Trophoblast cell (in vitro differentiated cells and primary cell): ENCODE data around the gene RTN4RL1.

Experiments
- DNase-seq, 2 donors: peaks; one replicate each; pipeline ENCODE4 v3.0.0-alpha.2; 2016
- H2AFZ ChIP-seq: 2 replicates; pipeline ENCODE4 v1.6.1; 2013; ENCODE audit warnings: low read length, moderate library complexity, mild to moderate bottlenecking; ENCODE audit not compliant: insufficient read depth, poor library complexity
- H2AK5ac ChIP-seq: 2 replicates; pipeline ENCODE4 v1.6.1; 2013; ENCODE audit warnings: mild to moderate bottlenecking, low read length
- H2BK120ac ChIP-seq: 2 replicates; pipeline ENCODE4 v1.6.1; 2013; ENCODE audit warnings: low read length, mild to moderate bottlenecking, moderate library complexity; ENCODE audit not compliant: insufficient read depth, poor library complexity
- H2BK12ac ChIP-seq: 2 replicates; pipeline ENCODE4 v1.6.1; 2013; ENCODE audit warnings: mild to moderate bottlenecking, low read length, moderate library complexity
- H2BK5ac ChIP-seq: 2 replicates; pipeline ENCODE4 v1.6.1; 2013; ENCODE audit warnings: low read length, low read depth, moderate library complexity, mild to moderate bottlenecking; ENCODE audit not compliant: poor library complexity
- H3K14ac ChIP-seq: 2 replicates; pipeline ENCODE4 v1.6.1; 2013; ENCODE audit warnings: mild to moderate bottlenecking, low read length
- H3K18ac ChIP-seq: 2 replicates; pipeline ENCODE4 v1.6.1; 2013; ENCODE audit warnings: mild to moderate bottlenecking, low read length
- H3K23ac ChIP-seq: 2 replicates; pipeline ENCODE4 v1.6.1; 2013; ENCODE audit warnings: low read length
- H3K27ac ChIP-seq: 2 replicates; pipeline ENCODE4 v1.5.1; 2013; ENCODE audit warnings: low read depth, mild to moderate bottlenecking, inconsistent platforms, low read length, moderate library complexity
- H3K27me3 ChIP-seq: 2 replicates; pipeline ENCODE4 v1.6.1; 2013; ENCODE audit warnings: inconsistent platforms, mild to moderate bottlenecking, low read length, moderate library complexity; ENCODE audit not compliant: insufficient read depth
- H3K36me3 ChIP-seq, 2 experiments: 1 replicate in 1 of 2; 2 replicates in 1 of 2; pipeline ENCODE4 v1.6.1; 2013; ENCODE audit warnings: low read length in 2 of 2, mild to moderate bottlenecking in 2 of 2, moderate library complexity in 1 of 2; ENCODE audit not compliant: insufficient read depth in 2 of 2, control insufficient read depth in 1 of 2
- H3K4ac ChIP-seq: 2 replicates; pipeline ENCODE4 v1.6.1; 2013; ENCODE audit warnings: low read depth, mild to moderate bottlenecking, low read length, moderate library complexity
- H3K4me1 ChIP-seq, 2 experiments: 1 replicate in 1 of 2; 2 replicates in 1 of 2; pipeline ENCODE4 v1.6.1; 2013; ENCODE audit warnings: low read length in 2 of 2, mild to moderate bottlenecking in 2 of 2, moderate library complexity in 1 of 2; ENCODE audit not compliant: insufficient read depth in 2 of 2, control insufficient read depth in 1 of 2
- H3K4me2 ChIP-seq: 2 replicates; pipeline ENCODE4 v1.6.1; 2013; ENCODE audit warnings: inconsistent platforms, mild to moderate bottlenecking, low read length, moderate library complexity
- H3K4me3 ChIP-seq: 2 replicates; pipeline ENCODE4 v1.5.1; 2013; ENCODE audit warnings: mild to moderate bottlenecking, low read depth, low read length, inconsistent platforms
- H3K79me1 ChIP-seq: one replicate; pipeline ENCODE4 v1.6.1; 2013; ENCODE audit warnings: low read length
- H3K79me2 ChIP-seq: 2 replicates; pipeline ENCODE4 v1.6.1; 2013; ENCODE audit warnings: low read length, mild to moderate bottlenecking; ENCODE audit not compliant: control insufficient read depth, insufficient read depth, poor library complexity
- H3K9ac ChIP-seq: 2 replicates; pipeline ENCODE4 v1.6.1; 2013; ENCODE audit warnings: mild to moderate bottlenecking, low read length
- H3K9me3 ChIP-seq: 2 replicates; pipeline ENCODE4 v1.6.1; 2013; ENCODE audit warnings: low read depth, mild to moderate bottlenecking, control low read depth, inconsistent platforms, low read length; ENCODE audit not compliant: insufficient read depth
- H4K12ac ChIP-seq: 2 replicates; pipeline ENCODE4 v1.6.1; 2013; ENCODE audit warnings: low read depth, mild to moderate bottlenecking, low read length, moderate library complexity
- H4K8ac ChIP-seq: 2 replicates; pipeline ENCODE4 v1.6.1; 2013; ENCODE audit warnings: low read depth, mild to moderate bottlenecking, low read length, moderate library complexity
- H4K91ac ChIP-seq: one replicate; pipeline ENCODE4 v1.6.1; 2013; ENCODE audit warnings: low read depth, mild to moderate bottlenecking, low read length, moderate library complexity
- WGBS: extraction: QIAGEN DNeasy Blood & Tissue Kit; methylation state at CpG from one replicate; pipeline ENCODE4 v1.1.7; 2013; ENCODE audit warnings: missing lambda C conversion rate; ENCODE audit not compliant: insufficient read length, insufficient coverage; ENCODE audit errors: extremely low coverage; 5-methylcytosine and 5-hydroxymethylcytosine counted together

RTN4RL1 gene

GRCh38 chr17:1977583-1978395 lies 47.3 kb downstream of the RTN4RL1 start:
- Histone ChIP-seq H3K4ac (no peak overlapping the region), H2AFZ (no peak overlapping the region), H3K18ac (no peak overlapping the region), H2BK5ac (no peak overlapping the region), H3K4me2 (no peak overlapping the region), H3K27me3 (peaks cover 8% of the 10 kb centered on the region), H4K8ac (no peak overlapping the region), H3K36me3 (no peaks in the 10 kb centered on the region), H3K4me3 (no peak overlapping the region), H3K79me1 (no peaks in the 10 kb centered on the region), H4K91ac (no peak overlapping the region), H2BK120ac (no peak overlapping the region), H2AK5ac (no peak overlapping the region), H3K9me3 (no peaks in the 10 kb centered on the region), H2BK12ac (no peak overlapping the region), H3K4me1 (no peaks in the 10 kb centered on the region), H3K14ac (no peak overlapping the region), H4K12ac (no peak overlapping the region), H3K79me2 (no peaks in the 10 kb centered on the region), H3K9ac (no peak overlapping the region), H3K27ac (no peak overlapping the region), H3K23ac (no peak overlapping the region)
- no peak for DNase-seq
- no CpG with 5 or more reads among the region's 55 CpGs for WGBS

- no peak overlapping the region for H3K23ac ChIP-seq
- no peaks in the 10 kb centered on the region for H3K9me3 ChIP-seq
Measured at GRCh38 chr17:1976683-1977064, 48.5 kb downstream of the RTN4RL1 start.

GRCh38 chr17:1976000-1976682 lies 49.0 kb downstream of the RTN4RL1 start:
- peaks cover 8% of the 10 kb centered on the region for H3K27me3 ChIP-seq
- H2BK120ac ChIP-seq: no peak overlapping the region
- no peak for DNase-seq
- H3K14ac ChIP-seq: no peak overlapping the region
- H4K91ac ChIP-seq: no peak overlapping the region
- H3K79me2 ChIP-seq: no peaks in the 10 kb centered on the region
- no peaks in the 10 kb centered on the region for H3K36me3 ChIP-seq
- no peak overlapping the region for H3K9ac ChIP-seq
- no peak overlapping the region for H3K4me3 ChIP-seq
- H4K12ac ChIP-seq: no peak overlapping the region
- H3K79me1 ChIP-seq: no peaks in the 10 kb centered on the region
- H2BK5ac ChIP-seq: no peak overlapping the region
- no peaks in the 10 kb centered on the region for H3K9me3 ChIP-seq
- no CpG with 5 or more reads among the region's 4 CpGs for WGBS
- no peak overlapping the region for H4K8ac ChIP-seq
- H2AK5ac ChIP-seq: no peak overlapping the region
- H2BK12ac ChIP-seq: no peak overlapping the region
- H2AFZ ChIP-seq: no peak overlapping the region
- H3K4me1 ChIP-seq: no peaks in the 10 kb centered on the region
- H3K18ac ChIP-seq: no peak overlapping the region
- H3K27ac ChIP-seq: no peak overlapping the region
- H3K23ac ChIP-seq: no peak overlapping the region
- H3K4me2 ChIP-seq: no peak overlapping the region
- H3K4ac ChIP-seq: no peak overlapping the region

More at GRCh38 chr17:1976683-1977064, 48.5 kb downstream of the RTN4RL1 start:
- Histone ChIP-seq H3K79me2 (no peaks in the 10 kb centered on the region), H3K27me3 (peaks cover 8% of the 10 kb centered on the region), H3K18ac (no peak overlapping the region), H3K79me1 (no peaks in the 10 kb centered on the region), H2BK5ac (no peak overlapping the region), H2AK5ac (no peak overlapping the region), H2AFZ (no peak overlapping the region), H3K14ac (no peak overlapping the region), H3K9ac (no peak overlapping the region), H3K4ac (no peak overlapping the region), H3K4me1 (no peaks in the 10 kb centered on the region), H2BK12ac (no peak overlapping the region), H4K8ac (no peak overlapping the region), H4K12ac (no peak overlapping the region), H3K4me2 (no peak overlapping the region), H3K36me3 (no peaks in the 10 kb centered on the region), H2BK120ac (no peak overlapping the region), H3K4me3 (no peak overlapping the region), H3K27ac (no peak overlapping the region), H4K91ac (no peak overlapping the region)
- DNase-seq: no peak
- WGBS: no CpG with 5 or more reads among the region's 5 CpGs

- H2BK5ac ChIP-seq: no peak overlapping the region
- H3K9ac ChIP-seq: no peak overlapping the region
- no peak overlapping the region for H3K4me3 ChIP-seq
- no peak overlapping the region for H3K27ac ChIP-seq
- no peak overlapping the region for H3K18ac ChIP-seq
- peaks cover 8% of the 10 kb centered on the region for H3K27me3 ChIP-seq
- no peak overlapping the region for H2AFZ ChIP-seq
- WGBS: no CpG with 5 or more reads among the region's 10 CpGs
- no peak for DNase-seq
- no peak overlapping the region for H3K23ac ChIP-seq
- H4K8ac ChIP-seq: no peak overlapping the region
- H2BK120ac ChIP-seq: no peak overlapping the region
- no peaks in the 10 kb centered on the region for H3K9me3 ChIP-seq
- no peak overlapping the region for H4K91ac ChIP-seq
- H3K4ac ChIP-seq: no peak overlapping the region
- no peaks in the 10 kb centered on the region for H3K36me3 ChIP-seq
- H3K4me1 ChIP-seq: no peaks in the 10 kb centered on the region
- H3K14ac ChIP-seq: no peak overlapping the region
- no peak overlapping the region for H2BK12ac ChIP-seq
- H3K4me2 ChIP-seq: no peak overlapping the region
- no peak overlapping the region for H4K12ac ChIP-seq
- no peaks in the 10 kb centered on the region for H3K79me1 ChIP-seq
- H3K79me2 ChIP-seq: no peaks in the 10 kb centered on the region
- H2AK5ac ChIP-seq: no peak overlapping the region
Measured at GRCh38 chr17:1975573-1975972, 49.6 kb downstream of the RTN4RL1 start.
